Measurements from ENCODE around the gene UBE4A. TPM values are rescaled to one million over a fixed set of nuclear protein-coding genes. Genes with fewer than 3 reads are reported as not detected.

UBE4A gene
- 24.8 TPM for polyA plus RNA-seq (2013, experiment 1 of 2; ENCODE audit: insufficient read length)
- 22.9 TPM for polyA plus RNA-seq (2013, experiment 2 of 2; ENCODE audit: insufficient read length)

GRCh38 chr11:118359295-118359958 lies at the start of gene UBE4A:
TSS of gene UBE4A (plus strand) at chr11:118359600. CDS start at chr11:118365081, 5,481 bp downstream.
- peak; percentile 94 for DNase-seq

GRCh38 chr11:118310271-118310670 lies 49.1 kb upstream of the UBE4A start:
- DNase-seq, result no peak

GRCh38 chr11:118310781-118311485 lies 48.5 kb upstream of the UBE4A start:
- DNase-seq, result no peak

- DNase-seq, result no peak
These were observed 47.9 kb upstream of the UBE4A start for GRCh38 chr11:118311518-118311917.

- DNase-seq, result no peak
These were observed 47.1 kb upstream of the UBE4A start for GRCh38 chr11:118312328-118312727.

- DNase-seq, result peak; percentile 21
These were observed 46.2 kb upstream of the UBE4A start for GRCh38 chr11:118313242-118313641.

GRCh38 chr11:118314988-118315411 lies 44.4 kb upstream of the UBE4A start:
- DNase-seq, result no peak

GRCh38 chr11:118318124-118318523 lies 41.3 kb upstream of the UBE4A start:
- DNase-seq, result no peak

GRCh38 chr11:118318581-118319336 lies 40.6 kb upstream of the UBE4A start:
- no peak for DNase-seq

GRCh38 chr11:118319337-118319707 lies 40.1 kb upstream of the UBE4A start:
- no peak for DNase-seq

- DNase-seq, result no peak
These were observed 38.9 kb upstream of the UBE4A start for GRCh38 chr11:118320515-118320914.

- DNase-seq, result no peak
These were observed 37.9 kb upstream of the UBE4A start for GRCh38 chr11:118321386-118322082.

- no peak for DNase-seq
These were observed 36.7 kb upstream of the UBE4A start for GRCh38 chr11:118322721-118323120.

GRCh38 chr11:118325283-118325682 lies 34.1 kb upstream of the UBE4A start:
- DNase-seq, result no peak

- DNase-seq, result no peak
These were observed 30.7 kb upstream of the UBE4A start for GRCh38 chr11:118328745-118329144.

- no peak for DNase-seq
These were observed 24.7 kb upstream of the UBE4A start for GRCh38 chr11:118334745-118335144.

- no peak for DNase-seq
These were observed 20.8 kb upstream of the UBE4A start for GRCh38 chr11:118338637-118339061.

- DNase-seq, result no peak
These were observed 20.0 kb upstream of the UBE4A start for GRCh38 chr11:118339281-118339961.

GRCh38 chr11:118340449-118340848 lies 19.0 kb upstream of the UBE4A start:
- DNase-seq, result no peak

GRCh38 chr11:118341261-118341660 lies 18.1 kb upstream of the UBE4A start:
- DNase-seq, result no peak

GRCh38 chr11:118341815-118342489 lies 17.4 kb upstream of the UBE4A start:
- DNase-seq, result no peak
